NCI-H1417 treated with DMSO at 0.1 percent for 48 hours (cell line): ENCODE results near the gene OR10J4.
"Not testable (repeated sequence)": the region's sequence is repeated elsewhere in the genome, so short reads cannot be mapped to it uniquely, and the experiment has no call there.

Experiments used
- DNase-seq: peaks from one replicate; lab custom pipeline; 2025; lab: John Stamatoyannopoulos, UW

The OR10J4 gene

DNA sequence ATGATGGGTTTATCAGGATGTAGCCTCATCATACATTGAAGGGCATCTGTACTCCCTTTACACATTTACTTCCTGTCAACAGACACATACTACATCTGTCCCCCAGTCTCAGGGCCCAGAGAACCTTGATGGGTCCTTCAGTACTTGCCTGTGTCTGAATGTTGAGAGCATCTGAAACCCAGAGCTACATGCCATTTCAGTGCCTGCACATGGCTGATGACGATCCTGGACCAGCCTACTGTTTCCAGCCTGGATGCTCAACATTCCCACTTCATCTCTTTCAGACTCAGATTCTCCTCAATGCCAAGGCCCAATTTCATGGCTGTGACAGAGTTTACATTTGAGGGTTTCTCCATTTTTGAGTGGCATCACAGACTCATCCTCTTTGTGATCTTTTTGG, at the start of gene OR10J4:
Gene OR10J4, plus strand, starts transcription at position 301 of the 400 bp plus-strand sequence.
- DNase-seq: no peak

DNA sequence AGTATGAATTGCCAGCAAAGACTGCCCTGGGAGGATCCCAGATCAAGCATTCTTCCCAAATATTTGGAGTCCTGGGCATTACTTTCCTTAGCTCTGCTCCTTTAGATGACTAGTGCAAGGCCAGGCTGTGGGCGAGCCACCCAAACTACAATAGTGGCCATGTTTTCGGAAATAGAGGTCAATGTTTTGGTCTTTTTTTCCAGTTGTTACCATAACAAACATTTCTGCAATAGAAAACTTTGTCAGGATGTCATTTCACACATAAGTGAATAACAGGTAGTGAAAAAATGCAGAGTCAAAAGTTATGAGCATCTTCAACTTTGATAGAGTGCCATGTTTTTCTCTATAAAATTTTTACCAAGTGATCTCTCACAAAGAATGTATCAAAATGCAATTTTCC, 25.2 kb upstream of the OR10J4 start:
- no peak for DNase-seq

GRCh38 chr1:159408862-159409400, 23.1 kb upstream of the OR10J4 start:
- DNase-seq: no peak

DNA sequence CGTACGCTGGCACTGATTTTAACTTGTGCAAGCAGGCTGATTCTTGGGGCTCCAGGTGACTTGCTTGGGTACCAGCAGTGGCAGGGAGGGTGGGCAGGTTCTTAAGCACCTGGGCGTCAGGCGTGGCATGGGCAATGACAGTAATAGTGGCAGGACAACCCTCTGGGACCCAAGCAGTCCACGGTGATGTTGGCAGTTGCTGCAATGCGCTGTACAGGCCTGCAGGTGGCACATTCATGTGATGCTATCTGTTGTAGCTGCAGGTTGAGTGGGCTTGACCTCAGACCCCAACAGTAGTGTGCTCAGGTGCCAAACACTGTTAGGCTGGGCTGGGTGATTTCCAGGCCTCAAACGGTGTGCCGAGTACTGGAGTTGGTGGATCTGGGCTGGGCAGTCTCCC, 10.2 kb upstream of the OR10J4 start:
- no peak for DNase-seq

DNA sequence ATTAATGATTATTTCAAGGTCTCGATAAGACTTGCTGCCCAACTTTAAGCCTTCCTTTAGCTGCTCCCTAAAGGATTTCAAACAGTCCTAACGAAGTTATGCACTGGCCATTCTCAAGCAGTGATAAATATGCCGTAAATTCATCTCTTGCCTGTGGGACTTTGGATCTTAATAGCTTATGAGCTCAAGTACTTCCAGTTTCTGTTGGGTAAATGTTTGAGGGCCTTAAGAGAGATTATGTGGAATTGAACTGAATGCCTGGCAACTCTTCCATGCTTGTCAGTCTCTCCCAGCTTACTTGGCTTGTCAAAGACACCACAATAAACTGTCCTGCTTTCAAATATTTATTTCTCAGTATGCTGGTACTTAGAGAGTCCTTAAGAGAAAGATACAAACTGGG, 3.5 kb upstream of the OR10J4 start:
- DNase-seq: no peak

- DNase-seq: no peak
Observed at GRCh38 chr1:159429074-159429861, 2.7 kb upstream of the OR10J4 start.

DNA sequence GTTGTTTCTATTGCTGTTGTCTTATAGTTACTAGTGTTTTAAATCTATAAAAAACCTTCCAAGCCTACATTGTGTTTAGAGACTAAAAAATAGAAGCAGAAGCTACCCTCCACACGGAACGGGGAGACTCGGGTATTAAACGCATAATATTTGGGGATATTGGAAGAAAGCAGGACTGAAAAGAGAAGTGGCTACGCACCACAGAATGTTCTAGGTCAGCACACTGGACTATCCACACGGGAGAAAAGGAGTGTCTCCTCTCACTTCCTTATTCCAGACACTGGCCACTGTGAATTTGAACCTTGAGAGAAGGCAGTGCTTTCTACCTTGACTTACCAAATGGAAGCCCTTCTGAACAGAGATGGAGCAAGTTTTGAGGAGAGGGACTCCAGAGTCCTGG, 1.0 kb upstream of the OR10J4 start:
- DNase-seq: no peak

GRCh38 chr1:159436469-159436868, 4.5 kb downstream of the OR10J4 start:
- no peak for DNase-seq

DNA sequence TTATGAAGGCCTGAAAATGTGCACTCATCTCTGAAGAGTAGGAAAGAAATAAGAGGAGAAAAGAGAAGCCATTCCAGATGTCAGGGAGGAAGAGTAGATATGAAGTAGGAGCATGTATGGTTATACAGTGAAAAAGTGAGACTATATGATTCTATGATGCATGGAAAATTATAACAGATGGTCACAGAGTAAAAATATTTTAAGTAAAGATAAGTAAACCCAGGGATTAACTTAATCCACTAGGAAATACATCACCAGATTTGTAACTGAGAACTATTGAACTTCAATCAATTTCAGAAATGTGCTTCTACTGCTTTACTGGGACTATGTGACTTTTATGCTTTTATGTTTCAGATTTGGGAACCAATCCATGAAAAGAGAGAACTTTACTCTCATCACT, 7.4 kb downstream of the OR10J4 start, which contains the start of gene OR10J1:
Gene OR10J1, plus strand, starts transcription at position 301 of the 400 bp plus-strand sequence. Its CDS starts 70 bp downstream, at position 371.
- DNase-seq: no peak

GRCh38 chr1:159441360-159441759, 9.4 kb downstream of the OR10J4 start:
- DNase-seq: no peak

DNA sequence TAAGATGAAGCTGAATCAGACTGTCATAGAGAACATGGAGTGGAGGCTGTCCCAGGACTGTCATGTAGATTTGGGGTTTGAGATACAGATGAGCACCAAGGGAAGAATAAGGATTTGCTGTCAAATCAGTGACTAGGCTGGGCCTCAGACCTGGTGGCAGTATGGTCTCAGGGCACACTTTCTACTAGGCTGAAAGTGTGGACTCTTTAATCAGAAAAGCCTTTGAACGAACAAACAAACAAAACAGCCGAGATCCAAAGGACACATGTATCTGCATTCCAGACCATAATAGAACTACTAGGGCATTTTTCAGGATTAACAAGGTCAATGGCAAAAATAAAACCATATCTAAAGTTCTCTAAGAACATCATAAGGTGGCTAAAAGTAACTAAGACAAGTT, 10.4 kb downstream of the OR10J4 start:
- DNase-seq: no peak

DNA sequence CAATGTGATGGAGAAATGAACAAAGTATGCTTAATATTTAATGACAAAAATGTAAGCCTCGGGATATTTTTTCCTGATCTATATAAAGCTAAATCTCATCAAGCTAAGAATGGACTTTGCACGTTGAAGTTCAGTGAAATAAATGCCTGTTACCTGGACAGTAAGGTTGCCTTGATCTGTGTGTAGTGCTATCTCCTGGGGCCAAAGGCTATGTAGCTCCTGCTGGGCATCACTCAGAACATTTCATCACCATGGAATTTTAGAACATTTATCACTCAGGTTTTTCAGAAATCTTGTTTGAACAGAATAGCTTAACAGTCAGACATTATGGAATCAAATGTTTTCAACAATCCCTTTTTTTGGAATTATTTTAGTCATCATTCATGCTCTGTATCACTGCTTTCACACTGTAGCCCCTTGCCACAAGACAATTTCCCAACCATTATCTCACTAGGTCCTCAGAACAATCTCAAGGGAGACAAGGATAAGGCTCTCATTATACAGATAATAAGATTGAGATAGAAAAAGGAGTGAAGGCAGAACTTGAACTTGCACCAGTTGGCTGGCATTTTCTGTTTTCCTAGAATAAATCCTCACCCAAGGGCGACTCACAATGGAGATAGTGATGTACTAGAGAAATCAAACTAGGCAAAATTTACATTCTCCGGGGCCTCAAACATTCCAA, 11.2 kb downstream of the OR10J4 start:
- no peak for DNase-seq

GRCh38 chr1:159444511-159444910, 12.5 kb downstream of the OR10J4 start:
- DNase-seq: no peak

DNA sequence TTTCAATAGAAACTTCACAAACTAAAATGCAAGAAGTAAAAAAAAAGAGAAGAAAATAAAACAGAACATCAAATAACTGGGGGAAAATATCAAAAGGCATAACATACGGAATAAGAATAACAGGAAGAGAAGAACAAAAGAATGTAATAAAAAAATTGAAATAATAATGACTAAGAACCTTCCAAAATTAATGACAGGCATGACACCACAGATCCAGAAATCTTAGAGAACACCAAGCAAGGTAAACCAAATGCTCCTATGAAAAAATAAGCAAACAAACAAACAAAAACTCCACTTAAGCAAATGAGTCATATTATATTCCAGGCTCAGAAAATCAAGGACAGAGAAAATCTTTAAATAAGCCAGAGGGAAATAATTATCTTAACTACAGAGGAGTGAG, 16.2 kb downstream of the OR10J4 start:
- no peak for DNase-seq

DNA sequence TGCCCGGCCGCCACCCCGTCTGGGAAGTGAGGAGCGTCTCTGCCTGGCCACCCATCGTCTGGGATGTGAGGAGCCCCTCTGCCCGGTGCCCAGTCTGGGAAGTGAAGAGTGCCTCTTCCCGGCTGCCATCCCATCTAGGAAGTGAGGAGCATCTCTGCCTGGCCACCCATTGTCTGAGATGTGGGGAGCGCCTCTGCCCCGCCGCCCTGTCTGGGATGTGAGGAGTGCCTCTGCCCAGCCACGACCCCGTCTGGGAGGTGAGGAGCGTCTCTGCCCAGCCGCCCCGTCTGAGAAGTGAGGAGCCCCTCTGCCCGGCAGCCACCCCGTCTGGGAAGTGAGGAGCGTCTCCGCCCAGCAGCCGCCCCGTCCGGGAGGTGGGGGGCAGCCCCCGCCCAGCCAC, 17.6 kb downstream of the OR10J4 start:
- not testable (repeated sequence) for DNase-seq

- DNase-seq: no peak
Observed at GRCh38 chr1:159459551-159459950, 27.5 kb downstream of the OR10J4 start.

GRCh38 chr1:159465191-159465603, 33.2 kb downstream of the OR10J4 start:
- DNase-seq: no peak

DNA sequence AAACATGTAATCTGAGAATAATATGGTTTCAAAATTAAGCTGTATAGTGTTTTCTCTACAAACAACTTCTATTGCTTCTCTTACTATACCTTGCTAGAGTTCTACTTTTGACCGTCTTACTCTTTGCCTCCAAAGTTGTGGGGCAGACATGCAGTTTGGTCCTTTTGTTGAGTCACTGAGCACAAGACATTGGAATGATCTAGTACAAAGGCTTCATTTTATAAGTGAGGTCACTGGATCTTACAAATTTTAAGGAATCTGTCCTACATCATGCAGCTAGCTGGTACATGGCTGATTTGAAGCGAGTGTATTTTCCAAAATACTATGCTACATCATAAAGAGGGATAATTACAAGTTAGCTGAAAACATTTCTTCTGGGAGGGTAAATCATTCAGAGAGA, 36.3 kb downstream of the OR10J4 start:
- DNase-seq: no peak

DNA sequence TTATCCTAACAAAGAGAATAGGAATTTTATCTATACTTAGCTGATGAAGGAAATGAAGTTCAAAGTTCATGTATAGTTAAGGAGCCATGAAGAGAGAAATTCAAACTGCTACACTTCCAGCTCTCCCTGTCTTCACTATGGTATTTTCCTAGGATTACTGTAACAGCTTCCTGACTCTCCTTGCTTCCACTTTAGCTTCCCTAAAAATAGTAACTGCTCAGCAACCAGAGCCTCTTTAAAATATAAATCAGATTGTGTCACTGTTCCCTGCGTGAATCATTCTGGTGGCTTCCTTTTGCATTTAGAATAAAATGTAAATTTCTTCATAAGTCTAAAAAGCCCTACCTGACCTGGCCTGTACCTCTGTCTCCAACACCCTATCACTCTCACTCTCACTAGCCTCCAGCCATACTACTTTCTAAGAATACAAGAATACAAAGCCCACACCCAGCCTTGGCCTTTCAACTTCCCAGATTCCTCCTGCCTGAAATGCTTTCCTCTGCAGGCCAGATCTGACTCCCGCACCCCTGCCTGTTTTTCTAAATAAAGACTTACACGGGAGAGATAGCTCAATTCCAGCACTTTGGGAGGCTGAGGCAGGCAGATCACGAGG, 38.0 kb downstream of the OR10J4 start:
- no peak for DNase-seq

DNA sequence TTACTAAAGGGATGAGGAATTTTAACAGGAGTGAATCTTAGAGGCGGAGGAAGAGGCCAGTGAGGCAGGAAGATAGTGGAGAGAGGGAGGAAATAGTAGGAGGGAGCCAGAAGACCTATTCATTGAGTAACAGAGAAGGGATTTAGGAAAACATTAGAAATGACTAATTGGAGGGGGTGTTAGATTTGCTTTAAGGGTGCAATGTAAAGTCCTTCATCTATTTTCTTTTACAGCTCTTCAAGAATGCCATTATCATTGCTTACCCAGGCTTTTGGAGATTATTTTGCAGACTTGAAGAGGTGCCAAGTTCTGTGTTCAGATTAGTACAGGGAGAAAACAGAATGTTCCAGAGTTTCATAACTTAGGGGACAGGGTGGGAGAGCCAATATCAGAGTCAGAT, 41.3 kb downstream of the OR10J4 start:
- DNase-seq: no peak

DNA sequence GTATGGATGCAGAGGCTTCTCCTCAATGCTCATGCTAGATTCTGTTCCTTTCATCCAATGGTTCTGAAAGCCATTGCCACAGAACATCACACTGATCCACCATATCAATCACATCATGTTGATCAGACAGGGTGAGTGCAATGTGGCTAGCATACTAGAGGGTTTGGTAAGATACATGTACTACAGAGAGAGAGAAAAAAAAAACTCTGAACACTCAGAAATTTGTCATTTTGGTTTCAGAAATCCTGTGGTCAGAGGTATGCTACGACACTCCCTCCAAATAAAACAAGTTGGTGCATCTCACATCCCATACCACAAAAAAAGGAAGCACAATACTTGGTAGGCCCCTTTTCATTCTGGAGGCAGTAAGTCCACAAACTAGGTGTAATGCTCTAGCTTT, 42.9 kb downstream of the OR10J4 start:
- no peak for DNase-seq
